Measurements from ENCODE around the gene CCDC33. TPM values are rescaled to one million over a fixed set of nuclear protein-coding genes. Genes with fewer than 3 reads are reported as not detected.
A peak's percentile ranks its signal among the peaks of the same experiment; 100 is the strongest.

CCDC33 gene
- total RNA-seq, 1 donor from 2014 or later, result not detected

DNA sequence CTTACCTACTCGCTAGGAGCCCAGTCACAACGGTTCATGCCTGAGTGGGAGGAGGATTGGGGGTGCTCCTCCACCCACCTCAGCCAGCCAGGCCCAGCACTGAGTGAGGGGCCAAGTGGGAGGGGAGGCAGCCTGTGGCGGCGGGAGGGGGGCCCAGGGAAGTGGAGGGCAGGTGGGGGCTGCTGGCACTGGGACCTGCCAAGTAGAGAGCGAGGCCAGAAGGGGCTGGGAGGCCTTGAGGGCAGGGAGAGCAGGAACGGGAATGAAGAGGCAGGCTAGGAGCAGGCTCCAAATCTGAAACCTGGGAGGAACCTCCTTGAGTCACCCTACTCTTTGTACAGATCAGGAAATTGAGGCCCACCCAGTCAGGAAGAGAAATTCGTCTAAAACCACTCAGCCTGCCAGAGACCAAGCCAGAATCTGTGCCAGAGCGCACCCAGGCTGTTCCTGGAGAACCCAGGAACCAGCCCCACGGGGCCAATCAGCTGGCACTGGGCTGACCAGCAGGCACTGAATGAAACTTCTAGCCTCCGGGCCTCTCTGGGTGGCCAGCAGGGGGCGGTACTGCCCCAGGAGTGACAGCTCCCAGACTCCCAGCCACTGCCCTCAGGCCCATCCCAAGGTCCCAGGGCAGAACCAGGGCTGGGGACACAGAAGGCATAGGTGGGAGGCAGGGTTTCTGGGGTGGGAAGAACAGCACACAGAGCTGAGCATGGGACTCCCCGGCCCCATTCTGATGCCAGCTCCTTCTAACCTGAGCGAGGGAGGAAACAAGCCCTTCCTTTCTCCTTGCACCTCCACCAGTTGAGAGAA, 146.1 kb downstream of the CCDC33 start:
- no peak overlapping the region for H3K4me3 Mint-ChIP-seq (ENCODE audit: unreplicated experiment)
- TF ChIP-seq, protein P1, sequence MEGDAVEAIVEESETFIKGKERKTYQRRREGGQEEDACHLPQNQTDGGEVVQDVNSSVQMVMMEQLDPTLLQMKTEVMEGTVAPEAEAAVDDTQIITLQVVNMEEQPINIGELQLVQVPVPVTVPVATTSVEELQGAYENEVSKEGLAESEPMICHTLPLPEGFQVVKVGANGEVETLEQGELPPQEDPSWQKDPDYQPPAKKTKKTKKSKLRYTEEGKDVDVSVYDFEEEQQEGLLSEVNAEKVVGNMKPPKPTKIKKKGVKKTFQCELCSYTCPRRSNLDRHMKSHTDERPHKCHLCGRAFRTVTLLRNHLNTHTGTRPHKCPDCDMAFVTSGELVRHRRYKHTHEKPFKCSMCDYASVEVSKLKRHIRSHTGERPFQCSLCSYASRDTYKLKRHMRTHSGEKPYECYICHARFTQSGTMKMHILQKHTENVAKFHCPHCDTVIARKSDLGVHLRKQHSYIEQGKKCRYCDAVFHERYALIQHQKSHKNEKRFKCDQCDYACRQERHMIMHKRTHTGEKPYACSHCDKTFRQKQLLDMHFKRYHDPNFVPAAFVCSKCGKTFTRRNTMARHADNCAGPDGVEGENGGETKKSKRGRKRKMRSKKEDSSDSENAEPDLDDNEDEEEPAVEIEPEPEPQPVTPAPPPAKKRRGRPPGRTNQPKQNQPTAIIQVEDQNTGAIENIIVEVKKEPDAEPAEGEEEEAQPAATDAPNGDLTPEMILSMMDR (IDR thresholded peaks at IDR 0.05), result peak; percentile 96
- no peak overlapping the region for H3K27ac Mint-ChIP-seq (ENCODE audit: unreplicated experiment)
- no peaks in the 10 kb centered on the region for H3K9me3 Mint-ChIP-seq (ENCODE audit: unreplicated experiment)
- no peaks in the 10 kb centered on the region for H3K27me3 Mint-ChIP-seq (ENCODE audit: unreplicated experiment)
- H3K4me1 Mint-ChIP-seq (ENCODE audit: unreplicated experiment), result peaks cover 6% of the 10 kb centered on the region
- H3K36me3 Mint-ChIP-seq (ENCODE audit: unreplicated experiment), result no peaks in the 10 kb centered on the region
- peak; percentile 94 for DNase-seq (ENCODE audit: extremely low spot score, unreplicated experiment)

DNA sequence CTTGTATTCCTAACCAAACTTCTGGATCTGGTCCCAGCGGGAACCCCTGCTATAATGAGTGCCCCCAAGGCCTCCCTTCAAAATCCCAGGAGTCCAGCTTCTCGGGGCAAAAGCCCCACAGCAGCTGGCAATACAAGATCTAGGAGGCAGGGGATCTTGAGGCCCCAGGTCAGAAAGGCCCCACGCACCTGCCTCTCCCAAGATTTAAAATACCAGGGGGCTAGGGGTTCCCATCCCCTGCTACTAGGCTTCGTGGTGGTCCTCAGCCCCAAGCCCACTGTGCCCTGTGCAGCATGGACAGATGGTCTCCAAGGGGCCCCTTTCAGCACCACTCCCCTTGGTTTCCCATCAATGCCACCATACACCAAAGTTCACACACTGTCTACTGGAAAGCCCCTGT, 147.2 kb downstream of the CCDC33 start:
- no peaks in the 10 kb centered on the region for H3K27me3 Mint-ChIP-seq (ENCODE audit: unreplicated experiment)
- H3K4me1 Mint-ChIP-seq (ENCODE audit: unreplicated experiment), result peaks cover 6% of the 10 kb centered on the region
- no peak overlapping the region for H3K27ac Mint-ChIP-seq (ENCODE audit: unreplicated experiment)
- H3K9me3 Mint-ChIP-seq (ENCODE audit: unreplicated experiment), result no peaks in the 10 kb centered on the region
- TF ChIP-seq, protein P1 (IDR thresholded peaks at IDR 0.05), result no peak
- no peak for DNase-seq (ENCODE audit: extremely low spot score, unreplicated experiment)
- no peaks in the 10 kb centered on the region for H3K36me3 Mint-ChIP-seq (ENCODE audit: unreplicated experiment)
- H3K4me3 Mint-ChIP-seq (ENCODE audit: unreplicated experiment), result no peak overlapping the region

DNA sequence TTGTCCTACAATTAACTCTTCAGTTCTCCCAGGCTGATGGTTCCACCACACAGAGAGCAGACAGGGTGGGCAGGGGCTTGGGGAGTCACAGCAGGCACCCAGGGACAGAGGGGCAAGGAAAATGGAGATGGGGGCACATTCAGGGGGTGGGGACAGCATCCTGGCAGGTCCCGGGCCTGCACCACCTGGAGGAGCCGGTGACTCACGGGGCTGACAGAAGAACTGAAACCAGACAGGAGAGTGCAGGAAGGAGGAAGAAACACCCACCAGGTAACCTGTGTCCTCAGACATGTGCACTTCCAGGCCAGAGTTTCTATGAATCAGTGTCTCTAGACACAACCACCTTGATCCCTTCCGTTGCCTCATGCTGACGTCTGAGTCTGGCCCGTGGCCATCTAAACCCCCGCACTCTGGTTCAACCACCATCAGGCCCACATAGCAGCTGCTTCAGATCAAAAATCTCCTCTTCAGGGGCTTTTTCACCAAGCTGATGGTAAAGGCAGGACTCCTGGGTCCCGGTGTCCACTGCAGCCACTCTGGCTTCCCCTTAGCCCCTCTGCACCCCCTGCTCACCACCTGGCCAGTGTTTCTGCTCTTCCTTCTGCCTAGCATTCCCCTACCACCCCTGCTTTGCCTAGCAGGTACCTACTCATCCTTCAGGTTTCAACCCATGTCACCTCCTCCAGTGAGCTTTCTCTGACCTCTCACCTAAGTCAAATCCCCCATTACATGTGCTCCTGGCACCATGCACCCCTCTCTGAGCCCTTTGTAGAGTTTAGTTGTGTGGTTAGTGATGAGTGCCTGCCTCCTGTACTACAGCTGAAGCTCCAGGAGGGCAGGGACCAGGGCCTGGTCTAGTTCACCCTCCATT, 147.8 kb downstream of the CCDC33 start:
- no peaks in the 10 kb centered on the region for H3K27me3 Mint-ChIP-seq (ENCODE audit: unreplicated experiment)
- no peaks in the 10 kb centered on the region for H3K9me3 Mint-ChIP-seq (ENCODE audit: unreplicated experiment)
- no peaks in the 10 kb centered on the region for H3K36me3 Mint-ChIP-seq (ENCODE audit: unreplicated experiment)
- no peak for DNase-seq (ENCODE audit: extremely low spot score, unreplicated experiment)
- no peak overlapping the region for H3K4me3 Mint-ChIP-seq (ENCODE audit: unreplicated experiment)
- TF ChIP-seq, protein P1 (IDR thresholded peaks at IDR 0.05), result no peak
- H3K27ac Mint-ChIP-seq (ENCODE audit: unreplicated experiment), result no peak overlapping the region
- peaks cover 3% of the 10 kb centered on the region for H3K4me1 Mint-ChIP-seq (ENCODE audit: unreplicated experiment)

DNA sequence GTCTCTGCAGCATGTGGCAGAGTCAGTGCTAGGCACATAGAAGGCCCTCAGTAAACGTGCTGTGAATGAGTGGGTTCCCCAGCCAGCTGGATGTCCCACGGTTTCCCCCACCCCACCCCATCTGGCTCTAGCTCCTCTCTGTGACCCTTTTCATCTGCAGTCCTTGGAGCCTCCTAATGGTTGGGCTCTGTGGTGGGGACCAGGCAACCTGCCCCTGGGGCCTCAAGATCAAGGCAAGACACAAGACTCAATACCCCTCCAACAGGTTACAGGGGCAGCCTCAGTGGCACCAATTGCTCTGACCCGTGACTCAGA, 148.4 kb downstream of the CCDC33 start:
- Mint-ChIP-seq H3K9me3 (ENCODE audit: unreplicated experiment) (no peaks in the 10 kb centered on the region), H3K4me1 (ENCODE audit: unreplicated experiment) (peaks cover 7% of the 10 kb centered on the region), H3K36me3 (ENCODE audit: unreplicated experiment) (no peaks in the 10 kb centered on the region), H3K27ac (ENCODE audit: unreplicated experiment) (no peak overlapping the region), H3K4me3 (ENCODE audit: unreplicated experiment) (no peak overlapping the region), H3K27me3 (ENCODE audit: unreplicated experiment) (no peaks in the 10 kb centered on the region)
- no peak for DNase-seq (ENCODE audit: extremely low spot score, unreplicated experiment)
- TF ChIP-seq, protein P1 (IDR thresholded peaks at IDR 0.05), result no peak

Data from osteocyte (in vitro differentiated cells).